Measurements from ENCODE around the gene ZNF598. TPM values are rescaled to one million over a fixed set of nuclear protein-coding genes. Genes with fewer than 3 reads are reported as not detected.
A peak's percentile ranks its signal among the peaks of the same experiment; 100 is the strongest.

ZNF598 gene
- total and polyA plus RNA-seq, 2 donors from 2014 or later, result 14.3 to 34.9 TPM

- Histone ChIP-seq H3K4me1 (ENCODE audit: control insufficient read depth in 2 of 3, insufficient read depth in 2 of 3, low read depth in 1 of 3, low read length in 3 of 3) (peaks cover 0 to 19% (median 4%) of the 10 kb centered on the region in 3 donors), H3K36me3 (ENCODE audit: control insufficient read depth in 2 of 3, insufficient read depth in 3 of 3, low read length in 3 of 3) (peaks cover 0 to 12% (median 8%) of the 10 kb centered on the region in 3 donors), H3K27ac (ENCODE audit: low read depth in 2 of 2, low read length in 2 of 2) (no peak overlapping the region), H3K4me3 (ENCODE audit: low read length in 3 of 3) (no peak overlapping the region), H3K27me3 (ENCODE audit: control insufficient read depth, insufficient read depth, low read length) (peaks cover 19% of the 10 kb centered on the region), H3K9me3 (ENCODE audit: control insufficient read depth in 2 of 3, insufficient read depth in 1 of 3, low read length in 3 of 3) (no peaks in the 10 kb centered on the region), H3K9ac (ENCODE audit: low read length in 3 of 3) (no peak overlapping the region)
- DNase-seq (no peak), FAIRE-seq (no peak)
- intact Hi-C loops (cut with DNase I), result no loop called here
- TF ChIP-seq, protein P1, sequence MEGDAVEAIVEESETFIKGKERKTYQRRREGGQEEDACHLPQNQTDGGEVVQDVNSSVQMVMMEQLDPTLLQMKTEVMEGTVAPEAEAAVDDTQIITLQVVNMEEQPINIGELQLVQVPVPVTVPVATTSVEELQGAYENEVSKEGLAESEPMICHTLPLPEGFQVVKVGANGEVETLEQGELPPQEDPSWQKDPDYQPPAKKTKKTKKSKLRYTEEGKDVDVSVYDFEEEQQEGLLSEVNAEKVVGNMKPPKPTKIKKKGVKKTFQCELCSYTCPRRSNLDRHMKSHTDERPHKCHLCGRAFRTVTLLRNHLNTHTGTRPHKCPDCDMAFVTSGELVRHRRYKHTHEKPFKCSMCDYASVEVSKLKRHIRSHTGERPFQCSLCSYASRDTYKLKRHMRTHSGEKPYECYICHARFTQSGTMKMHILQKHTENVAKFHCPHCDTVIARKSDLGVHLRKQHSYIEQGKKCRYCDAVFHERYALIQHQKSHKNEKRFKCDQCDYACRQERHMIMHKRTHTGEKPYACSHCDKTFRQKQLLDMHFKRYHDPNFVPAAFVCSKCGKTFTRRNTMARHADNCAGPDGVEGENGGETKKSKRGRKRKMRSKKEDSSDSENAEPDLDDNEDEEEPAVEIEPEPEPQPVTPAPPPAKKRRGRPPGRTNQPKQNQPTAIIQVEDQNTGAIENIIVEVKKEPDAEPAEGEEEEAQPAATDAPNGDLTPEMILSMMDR (IDR thresholded peaks at IDR 0.05; ENCODE audit: borderline replicate concordance, extremely low read depth, insufficient read depth), result no peak
Observed at GRCh38 chr16:1990101-1990350, 19.6 kb downstream of the ZNF598 start.

- H3K4me3 ChIP-seq (ENCODE audit: low read length in 3 of 3), result peak within 1 kb of the TSS in 1 of 3 donors; percentile 39
- no peak for FAIRE-seq
- no peaks in the 10 kb centered on the region for H3K9me3 ChIP-seq (ENCODE audit: control insufficient read depth in 2 of 3, insufficient read depth in 1 of 3, low read length in 3 of 3)
- peak within 1 kb of the TSS in 1 of 2 donors; percentile 26 for H3K27ac ChIP-seq (ENCODE audit: low read depth in 2 of 2, low read length in 2 of 2)
- TF ChIP-seq, protein P1 (IDR thresholded peaks at IDR 0.05; ENCODE audit: borderline replicate concordance, extremely low read depth, insufficient read depth), result no peak
- H3K36me3 ChIP-seq (ENCODE audit: control insufficient read depth in 2 of 3, insufficient read depth in 3 of 3, low read length in 3 of 3), result peaks cover 0 to 12% (median 8%) of the 10 kb centered on the region in 3 donors
- intact Hi-C loops (cut with DNase I), result no loop called here
- peaks cover 19% of the 10 kb centered on the region for H3K27me3 ChIP-seq (ENCODE audit: control insufficient read depth, insufficient read depth, low read length)
- H3K4me1 ChIP-seq (ENCODE audit: control insufficient read depth in 2 of 3, insufficient read depth in 2 of 3, low read depth in 1 of 3, low read length in 3 of 3), result peaks cover 0 to 22% (median 8%) of the 10 kb centered on the region in 3 donors
- H3K9ac ChIP-seq (ENCODE audit: low read length in 3 of 3), result peak within 1 kb of the TSS in 2 of 3 donors; percentile 46
- DNase-seq, result peak in 2 of 5 donors; percentile 4 to 78
Observed at GRCh38 chr16:1989209-1990100, 20.2 kb downstream of the ZNF598 start, which contains the start of gene SYNGR3. TSS of gene SYNGR3 (plus strand) at chr16:1989970. CDS start at chr16:1990103, 133 bp downstream.

DNA sequence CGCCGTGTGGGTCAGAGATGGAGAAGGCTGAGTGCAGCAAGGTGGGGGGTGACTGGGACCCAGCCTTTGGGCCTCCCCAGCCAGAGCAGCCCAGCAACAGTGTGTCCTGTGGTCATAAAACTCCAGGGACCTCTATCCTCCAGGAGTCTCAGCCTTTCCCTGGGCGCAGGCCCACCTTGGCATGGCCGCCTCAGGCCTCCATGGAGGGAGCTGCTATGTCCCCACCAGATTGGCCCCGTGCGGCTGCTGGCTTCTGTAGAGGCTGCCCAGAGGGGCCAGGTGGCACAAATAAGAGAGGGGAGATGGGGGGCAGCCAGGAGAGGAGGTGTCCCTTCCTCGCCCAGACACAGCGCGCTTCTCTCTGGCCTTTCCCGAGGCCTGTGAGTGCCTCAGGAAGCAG lies 22.4 kb downstream of the ZNF598 start:
- intact Hi-C loops (cut with DNase I), result no loop called here
- Histone ChIP-seq H3K4me1 (ENCODE audit: control insufficient read depth in 2 of 3, insufficient read depth in 2 of 3, low read depth in 1 of 3, low read length in 3 of 3) (peaks cover 0 to 29% (median 8%) of the 10 kb centered on the region in 3 donors), H3K27me3 (ENCODE audit: control insufficient read depth, insufficient read depth, low read length) (peaks cover 28% of the 10 kb centered on the region), H3K9ac (ENCODE audit: low read length in 3 of 3) (no peak overlapping the region), H3K27ac (ENCODE audit: low read depth in 2 of 2, low read length in 2 of 2) (no peak overlapping the region), H3K36me3 (ENCODE audit: control insufficient read depth in 2 of 3, insufficient read depth in 3 of 3, low read length in 3 of 3) (peaks cover 0 to 12% (median 8%) of the 10 kb centered on the region in 3 donors), H3K4me3 (ENCODE audit: low read length in 3 of 3) (no peak overlapping the region), H3K9me3 (ENCODE audit: control insufficient read depth in 2 of 3, insufficient read depth in 1 of 3, low read length in 3 of 3) (no peaks in the 10 kb centered on the region)
- no peak for FAIRE-seq
- TF ChIP-seq, protein P1 (IDR thresholded peaks at IDR 0.05; ENCODE audit: borderline replicate concordance, extremely low read depth, insufficient read depth), result no peak
- DNase-seq, result no peak

Data from kidney (tissue), 14 donors.